Upper lobe of right lung (tissue), 1 donor: ENCODE measurements around the gene NFIX. TPM values are rescaled to one million over a fixed set of nuclear protein-coding genes. Genes with fewer than 3 reads are reported as not detected.

Source experiments
- ATAC-seq: fragments of 200-7000 bp; cut with Tn5 transposase; one replicate; pipeline ENCODE4 v1.9.1; 2020; ENCODE audit warnings: mild to moderate bottlenecking, moderate library complexity
- DNase-seq: peaks from one replicate; pipeline ENCODE4 v3.0.0-alpha.2; 2020
- H3K27ac ChIP-seq: fragments of 200-600 bp; one replicate; pipeline ENCODE4 v1.8.0; 2022
- H3K27me3 ChIP-seq: fragments of 200-600 bp; one replicate; pipeline ENCODE4 v1.8.0; 2022; ENCODE audit warnings: mild to moderate bottlenecking
- H3K36me3 ChIP-seq: fragments of 200-600 bp; one replicate; pipeline ENCODE4 v1.8.0; 2022
- H3K4me1 ChIP-seq: fragments of 200-600 bp; one replicate; pipeline ENCODE4 v1.8.0; 2022
- H3K4me3 ChIP-seq: fragments of 200-600 bp; one replicate; pipeline ENCODE4 v1.8.0; 2022; ENCODE audit warnings: mild to moderate bottlenecking
- H3K9me3 ChIP-seq: fragments of 200-600 bp; one replicate; pipeline ENCODE4 v1.8.0; 2022
- intact Hi-C: fragments of 100-400 bp; cut with DNase I; formaldehyde crosslinking; loops from one replicate; pipeline ENCODE4 v1.11.0; 2022
- total RNA-seq: library from RNA; stranded (reverse); fragmentation: NEBNext Ultra II Directional; extraction: Animal tissue kit (Norgen Biotek cat#: 25700); gene quantifications from one replicate; pipeline ENCODE4 v1.2.1, GENCODE V29; 2021
- TF ChIP-seq, protein P1 (sequence below): fragments of 200-600 bp; IDR thresholded peaks from one replicate; pipeline ENCODE4 v1.8.0; 2022; ENCODE audit warnings: antibody characterized with exemption
- donor health status: DM: no; HTN: yes; CAD: no; lungs with severe emphysema.

Gene NFIX
- total RNA-seq, 1 donor from 2014 or later, result 168 TPM

DNA sequence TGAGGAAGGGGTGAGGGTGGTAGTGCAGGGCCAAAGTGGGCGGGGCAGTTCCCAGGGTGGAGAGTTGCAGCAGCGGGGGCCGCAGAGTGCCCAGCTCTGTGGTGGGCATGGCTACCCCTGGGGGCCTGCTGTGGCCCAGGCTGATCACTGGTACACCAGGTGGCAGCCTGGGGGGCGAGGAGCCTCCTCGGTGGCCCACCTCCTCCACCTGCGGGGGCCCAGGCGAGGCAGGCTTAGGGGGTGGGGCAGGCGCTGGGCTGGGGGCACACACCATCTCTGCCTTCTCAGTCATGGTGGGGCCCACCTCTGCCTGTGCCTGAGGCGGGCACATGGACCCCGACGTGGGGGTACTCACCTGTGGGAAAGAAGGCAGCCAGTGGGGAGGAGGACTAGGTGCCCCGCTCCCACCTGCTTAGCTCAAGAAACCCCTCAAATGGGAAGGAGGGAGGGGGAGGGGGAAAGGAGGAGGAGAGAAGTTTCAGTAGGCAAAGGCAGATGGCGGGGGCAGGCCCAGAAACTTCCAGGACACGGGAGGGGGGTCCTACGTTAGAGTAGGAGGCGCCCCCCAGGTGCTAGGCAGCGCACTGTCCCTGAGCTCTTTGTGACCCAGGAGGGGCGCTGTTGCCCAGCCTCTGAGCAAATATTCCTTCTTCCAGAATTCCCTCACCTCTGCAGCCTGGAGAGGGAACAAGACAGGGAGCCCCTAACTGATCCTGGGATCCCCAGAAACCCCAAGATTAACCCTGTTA lies 105.7 kb downstream of the NFIX start:
- intact Hi-C loops, result no loop called here
- Histone ChIP-seq H3K4me1 (peaks cover 57% of the 10 kb centered on the region), H3K9me3 (no peaks in the 10 kb centered on the region), H3K4me3 (peak overlapping the region; percentile 55), H3K36me3 (no peaks in the 10 kb centered on the region), H3K27me3 (no peaks in the 10 kb centered on the region), H3K27ac (peak overlapping the region; percentile 89)
- ATAC-seq, result no peak
- no peak for DNase-seq
- TF ChIP-seq, protein P1, sequence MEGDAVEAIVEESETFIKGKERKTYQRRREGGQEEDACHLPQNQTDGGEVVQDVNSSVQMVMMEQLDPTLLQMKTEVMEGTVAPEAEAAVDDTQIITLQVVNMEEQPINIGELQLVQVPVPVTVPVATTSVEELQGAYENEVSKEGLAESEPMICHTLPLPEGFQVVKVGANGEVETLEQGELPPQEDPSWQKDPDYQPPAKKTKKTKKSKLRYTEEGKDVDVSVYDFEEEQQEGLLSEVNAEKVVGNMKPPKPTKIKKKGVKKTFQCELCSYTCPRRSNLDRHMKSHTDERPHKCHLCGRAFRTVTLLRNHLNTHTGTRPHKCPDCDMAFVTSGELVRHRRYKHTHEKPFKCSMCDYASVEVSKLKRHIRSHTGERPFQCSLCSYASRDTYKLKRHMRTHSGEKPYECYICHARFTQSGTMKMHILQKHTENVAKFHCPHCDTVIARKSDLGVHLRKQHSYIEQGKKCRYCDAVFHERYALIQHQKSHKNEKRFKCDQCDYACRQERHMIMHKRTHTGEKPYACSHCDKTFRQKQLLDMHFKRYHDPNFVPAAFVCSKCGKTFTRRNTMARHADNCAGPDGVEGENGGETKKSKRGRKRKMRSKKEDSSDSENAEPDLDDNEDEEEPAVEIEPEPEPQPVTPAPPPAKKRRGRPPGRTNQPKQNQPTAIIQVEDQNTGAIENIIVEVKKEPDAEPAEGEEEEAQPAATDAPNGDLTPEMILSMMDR, result peak; percentile 43

DNA sequence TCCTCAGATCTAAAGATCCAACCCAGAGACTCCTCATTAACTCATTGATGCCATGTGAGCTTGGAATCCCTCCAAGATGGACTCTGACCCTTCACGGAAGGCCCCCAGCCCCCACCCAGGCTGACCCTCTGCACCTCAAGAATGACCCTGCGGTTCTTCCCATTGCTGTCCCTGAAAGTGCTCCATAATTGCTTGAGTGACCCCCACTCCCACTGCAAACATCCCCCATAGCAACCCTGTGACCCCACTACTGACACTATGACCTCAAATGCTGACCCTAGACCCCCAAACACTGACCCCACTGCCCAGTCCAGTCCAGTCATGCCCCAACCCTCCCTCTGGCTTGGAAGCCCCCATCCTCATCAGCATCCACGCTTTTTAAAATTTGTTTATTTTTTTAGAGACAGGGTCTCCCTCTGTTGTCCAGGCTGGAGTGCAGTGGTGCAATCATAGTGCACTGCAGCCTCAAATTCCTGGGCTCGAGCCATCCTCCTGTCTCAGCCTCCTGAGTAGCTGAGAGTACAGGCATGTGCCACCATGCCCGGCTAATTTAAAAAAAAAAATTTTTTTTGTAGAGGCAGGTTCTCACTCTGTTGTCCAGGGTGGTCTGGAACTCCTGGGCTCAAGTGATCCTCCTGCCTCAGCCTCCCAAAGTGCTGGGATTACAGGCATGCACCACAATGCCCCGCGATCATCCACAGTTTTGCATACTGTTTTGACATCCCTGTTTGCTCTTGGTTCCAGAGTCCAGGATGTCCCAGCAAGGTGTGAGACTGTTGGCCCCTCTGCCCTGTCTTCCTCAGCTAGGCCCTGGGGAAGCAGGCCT lies 106.5 kb downstream of the NFIX start:
- peaks cover 51% of the 10 kb centered on the region for H3K4me1 ChIP-seq
- H3K9me3 ChIP-seq, result no peaks in the 10 kb centered on the region
- peak overlapping the region; percentile 55 for H3K4me3 ChIP-seq
- TF ChIP-seq, protein P1, result no peak
- H3K27ac ChIP-seq, result peak overlapping the region; percentile 89
- DNase-seq, result no peak
- no peaks in the 10 kb centered on the region for H3K36me3 ChIP-seq
- H3K27me3 ChIP-seq, result no peaks in the 10 kb centered on the region
- intact Hi-C loops, result no loop called here
- ATAC-seq, result no peak

- intact Hi-C loops, result no loop called here
- Histone ChIP-seq H3K36me3 (peaks cover 4% of the 10 kb centered on the region), H3K4me3 (peak overlapping the region; percentile 55), H3K9me3 (no peaks in the 10 kb centered on the region), H3K27me3 (no peaks in the 10 kb centered on the region), H3K4me1 (peaks cover 51% of the 10 kb centered on the region), H3K27ac (peak overlapping the region; percentile 89)
- DNase-seq (no peak), ATAC-seq (no peak)
- TF ChIP-seq, protein P1, result no peak
Observed at GRCh38 chr19:13102416-13102665, 107.1 kb downstream of the NFIX start.

GRCh38 chr19:13102666-13103580 lies 107.6 kb downstream of the NFIX start, which contains the start of gene LYL1:
LYL1 (minus strand) TSS chr19:13102858; CDS start chr19:13101171, 1,687 bp downstream.
- ATAC-seq, result peak; percentile 72
- Histone ChIP-seq H3K9me3 (no peaks in the 10 kb centered on the region), H3K4me3 (peak within 1 kb of the TSS; percentile 55), H3K27me3 (no peaks in the 10 kb centered on the region), H3K36me3 (peaks cover 8% of the 10 kb centered on the region), H3K4me1 (peaks cover 51% of the 10 kb centered on the region), H3K27ac (peak within 1 kb of the TSS; percentile 89)
- TF ChIP-seq, protein P1, result no peak
- intact Hi-C loops, result no loop called here
- peak; percentile 90 for DNase-seq

GRCh38 chr19:13103581-13104359 lies 108.5 kb downstream of the NFIX start:
- DNase-seq, result no peak
- no peak for ATAC-seq
- intact Hi-C loops, result no loop called here
- H3K27ac ChIP-seq, result peak overlapping the region; percentile 89
- H3K9me3 ChIP-seq, result no peaks in the 10 kb centered on the region
- no peaks in the 10 kb centered on the region for H3K27me3 ChIP-seq
- peak overlapping the region; percentile 55 for H3K4me3 ChIP-seq
- H3K36me3 ChIP-seq, result peaks cover 8% of the 10 kb centered on the region
- peaks cover 45% of the 10 kb centered on the region for H3K4me1 ChIP-seq
- TF ChIP-seq, protein P1, result no peak
